K562 (cell line): ENCODE results near the gene MZB1. TPM values are rescaled to one million over a fixed set of nuclear protein-coding genes. Genes with fewer than 3 reads are reported as not detected.

Experiments
- ATAC-seq: fragments of 200-7000 bp; cut with Tn5 transposase; 3 replicates; pipeline ENCODE4 v1.9.1; 2020; ENCODE audit warnings: moderate library complexity
- BruUV-seq: library from RNA; stranded (reverse); fragments of 400-500 nt; replicated peaks from 2 replicates; lab custom pipeline; 2021; lab: Mats Ljungman, UMichigan
- CTCF ChIA-PET: fragments of 300-600 bp; formaldehyde crosslinking; extraction: SDS; loops from one replicate; lab custom pipeline; 2021; ENCODE audit warnings: low intra/inter-chr PET ratio; lab: Yijun Ruan, JAX
- POLR2A ChIA-PET: fragments of 300-600, 350-650 bp; sonication (Branson Sonifier 250); formaldehyde crosslinking; extraction: SDS; loops from one replicate; lab custom pipeline; 2021; ENCODE audit warnings: antibody characterized with exemption, inconsistent platforms; lab: Yijun Ruan, JAX
- DNase-seq, 4 experiments: peaks; one replicate each; pipeline versions ENCODE4 v3.0.0 to v3.0.0-alpha.2; 2011 to 2018; ENCODE audit warnings: low spot score in 3 of 4, mixed read lengths in 3 of 4; ENCODE audit errors: extremely low read depth in 1 of 4
- FAIRE-seq: peaks from 2 replicates; lab custom pipeline; 2011; peaks lifted over from hg19 to GRCh38; lab: Jason Lieb, UNC
- H2AFZ ChIP-seq: 2 replicates; pipeline ENCODE4 v1.6.0; 2011; ENCODE audit warnings: low read depth, low read length, control low read depth, inconsistent platforms
- H3K27ac ChIP-seq: fragments of 200-600 bp; 3 replicates; pipeline ENCODE4 v1.8.0; 2011; ENCODE audit warnings: low read depth, mild to moderate bottlenecking, control low read depth, inconsistent platforms, low read length, moderate library complexity, mixed read lengths; ENCODE audit errors: extremely low read depth
- H3K27me3 ChIP-seq, 2 experiments: fragments of 300-600 bp in 1 of 2; 2 replicates in 1 of 2; 3 replicates in 1 of 2; pipeline versions ENCODE4 v1.6.0 to v1.8.0; 2011; ENCODE audit warnings: inconsistent platforms in 2 of 2, low read length in 2 of 2, mild to moderate bottlenecking in 1 of 2, mixed read lengths in 1 of 2, moderate library complexity in 1 of 2; ENCODE audit not compliant: control insufficient read depth in 2 of 2, insufficient read depth in 2 of 2
- H3K36me3 ChIP-seq: fragments of 300-600 bp; 3 replicates; pipeline ENCODE4 v1.8.0; 2011; ENCODE audit warnings: mild to moderate bottlenecking, low read length, inconsistent platforms; ENCODE audit not compliant: control insufficient read depth, insufficient read depth
- H3K4me1 ChIP-seq, 2 experiments: fragments of 200-600 bp in 1 of 2; replicated peaks in 1 of 2; 2 replicates in 1 of 2; 3 replicates in 1 of 2; pipeline versions ENCODE4 v1.5.1 to v1.8.0; 2011; ENCODE audit warnings: inconsistent platforms in 2 of 2, low read length in 2 of 2, mild to moderate bottlenecking in 1 of 2, mixed read lengths in 1 of 2, moderate library complexity in 1 of 2; ENCODE audit not compliant: control insufficient read depth in 2 of 2, insufficient read depth in 2 of 2
- H3K4me2 ChIP-seq: 2 replicates; pipeline ENCODE4 v1.6.1; 2011; ENCODE audit warnings: low read length, control low read depth, inconsistent platforms, mixed read lengths; ENCODE audit not compliant: insufficient read depth
- H3K4me3 ChIP-seq: fragments of 200-600 bp; sonication (generic), shearing (Covaris generic); 2 replicates; pipeline ENCODE4 v1.5.1; 2016; ENCODE audit warnings: control low read depth, inconsistent platforms
- H3K79me2 ChIP-seq: fragments of 200-600 bp; 3 replicates; pipeline ENCODE4 v1.8.0; 2011; ENCODE audit warnings: low read length, inconsistent platforms; ENCODE audit not compliant: control insufficient read depth, insufficient read depth
- H3K9ac ChIP-seq, 2 experiments: 2 replicates each; pipeline versions ENCODE4 v1.6.0 to v1.6.1; 2011; ENCODE audit warnings: low read depth in 2 of 2, low read length in 2 of 2, control low read depth in 1 of 2, inconsistent platforms in 1 of 2, mild to moderate bottlenecking in 1 of 2, mixed read lengths in 1 of 2; ENCODE audit not compliant: insufficient read depth in 1 of 2
- H3K9me1 ChIP-seq: one replicate; pipeline ENCODE4 v1.6.0; 2011; ENCODE audit warnings: inconsistent platforms, mild to moderate bottlenecking, low read length, moderate library complexity; ENCODE audit not compliant: control insufficient read depth, insufficient read depth
- H3K9me3 ChIP-seq: replicated peaks from 2 replicates; pipeline ENCODE4 v1.5.1; 2011; ENCODE audit warnings: low read depth, low read length, inconsistent platforms; ENCODE audit not compliant: control insufficient read depth, insufficient read depth
- H4K20me1 ChIP-seq: replicated peaks from 2 replicates; pipeline ENCODE4 v1.6.1; 2011; ENCODE audit warnings: low read length, inconsistent platforms, mixed read lengths; ENCODE audit not compliant: control insufficient read depth, insufficient read depth
- CC2D1A ChIP-seq: fragments of 450-650 bp; IDR thresholded peaks from 2 replicates; pipeline ENCODE4 v1.6.1; 2017; ENCODE audit warnings: mild to moderate bottlenecking
- ESRRB ChIP-seq: fragments of 250-450 bp; sonication (Bioruptor Pico); IDR thresholded peaks from 2 replicates; pipeline ENCODE4 v1.5.0; 2020; ENCODE audit warnings: mild to moderate bottlenecking, moderate library complexity, borderline replicate concordance
- IRF2 ChIP-seq: sonication (generic); formaldehyde crosslinking; IDR thresholded peaks from 2 replicates; pipeline ENCODE4 v1.8.1; 2022; ENCODE audit warnings: mild to moderate bottlenecking, missing genetic modification reagents
- PML ChIP-seq: IDR thresholded peaks from 2 replicates; pipeline ENCODE4 v1.6.1; 2012; ENCODE audit warnings: low read length, inconsistent platforms
- PRDM10 ChIP-seq: fragments of 450-650 bp; IDR thresholded peaks from 2 replicates; pipeline ENCODE4 v1.6.1; 2018; ENCODE audit not compliant: partially characterized antibody
- RBM34 ChIP-seq: fragments of 200-400 bp; formaldehyde crosslinking; IDR thresholded peaks from 2 replicates; pipeline ENCODE4 v1.6.1; 2018; ENCODE audit warnings: low read length, borderline replicate concordance; ENCODE audit not compliant: insufficient read depth
- ZC3H11A ChIP-seq: IDR thresholded peaks from 2 replicates; pipeline ENCODE4 v1.6.1; 2012; ENCODE audit warnings: low read depth, low read length, improper control_type of control experiment
- ZNF224 ChIP-seq: sonication (generic); formaldehyde crosslinking; IDR thresholded peaks from 2 replicates; pipeline ENCODE4 v1.8.0; 2022; ENCODE audit warnings: mild to moderate bottlenecking, missing genetic modification reagents
- ZNF23 ChIP-seq: fragments of 250-450 bp; sonication (Bioruptor Pico); IDR thresholded peaks from 2 replicates; pipeline ENCODE4 v1.4.0; 2020; ENCODE audit warnings: mild to moderate bottlenecking
- WGBS: fragments of 100-300 bp; shearing (Covaris generic); methylation state at CpG from one replicate; pipeline ENCODE4 v1.1.6; 2016; ENCODE audit warnings: low coverage, mixed read lengths; ENCODE audit not compliant: insufficient coverage; ENCODE audit errors: missing lambda C conversion rate; 5-methylcytosine and 5-hydroxymethylcytosine counted together
- in situ Hi-C: fragments of 300-500 bp; cut with MboI; formaldehyde crosslinking; loops from 4 replicates; pipeline ENCODE4 v1.15.0; 2018; ENCODE audit warnings: inconsistent platforms, mixed read lengths
- intact Hi-C: fragments of 100-400 bp; cut with micrococcal nuclease; formaldehyde crosslinking; loops from 2 replicates; pipeline ENCODE4 v1.14.2; 2022
- polyA plus RNA-seq, 8 experiments: library from polyadenylated mRNA; depleted of rRNA in 4 of 8; stranded (reverse) in 5 of 8; unstranded in 3 of 8; fragments of >200 nt; fragmentation: Nextera tagmentation in 2 of 8; fragmentation: Illumina TruSeq in 1 of 8; extraction: Ambion mirVana in 2 of 8; extraction: Trizol in 1 of 8; gene quantifications; 2 replicates each; pipeline versions ENCODE4 v1.2.1 to v1.2.3, GENCODE V29; 2011 to 2014; ENCODE audit warnings: inconsistent platforms in 1 of 8, missing spikeins in 1 of 8
- total RNA-seq, 7 experiments: library from RNA; depleted of rRNA in 6 of 7; stranded (reverse); fragments of >200 nt in 6 of 7; fragmentation: Illumina TruSeq in 2 of 7; extraction: Trizol in 2 of 7; gene quantifications; 2 replicates each; pipeline versions ENCODE4 v1.2.1 to v1.2.3, GENCODE V29; 2011 to 2021; ENCODE audit warnings: low replicate concordance in 1 of 7

MZB1 gene
- total and polyA plus RNA-seq, 9 of the 15 experiments (the other 6 are each of a cell fraction or from before 2014, with no cell fraction given), result 0.13 to 0.31 TPM; not detected in 7

- no peak for DNase-seq
- no peaks in the 10 kb centered on the region for H3K9me1 ChIP-seq
- in situ Hi-C loops, result no loop called here
- no peak overlapping the region for H3K4me2 ChIP-seq
- intact Hi-C loops, result no loop called here
- no peaks in the 10 kb centered on the region for H3K9me3 ChIP-seq
- no peaks in the 10 kb centered on the region for H3K27me3 ChIP-seq
- ChIA-PET POLR2A (interaction anchor here (1.2 to 1.7 kb wide), 3 partner anchors 9 to 16 kb away, joined by 3 to 5 read pairs (median 3); no protein-coding TSS in a partner anchor), CTCF (no interaction called here)
- no peak overlapping the region for H2AFZ ChIP-seq
- no peaks in the 10 kb centered on the region for H3K79me2 ChIP-seq
- no peak overlapping the region for H3K9ac ChIP-seq
- 77% methylated on average over 3 of the region's 3 CpGs for WGBS
- peaks cover 11 to 17% of the 10 kb centered on the region in 2 experiments for H3K4me1 ChIP-seq
- H3K36me3 ChIP-seq, result no peaks in the 10 kb centered on the region
- BruUV-seq, result no TSS peak
- H4K20me1 ChIP-seq, result no peaks in the 10 kb centered on the region
- FAIRE-seq, result no peak
- ATAC-seq, result no peak
- no peak overlapping the region for H3K4me3 ChIP-seq
- TF ChIP-seq ESRRB (no peak), CC2D1A (no peak), IRF2 (CRISPR knock-in tag) (no peak), PML (no peak), ZNF224 (CRISPR knock-in tag) (no peak), PRDM10 (no peak), ZC3H11A (no peak), ZNF23 (CRISPR knock-in tag) (no peak), RBM34 (no peak)
- H3K27ac ChIP-seq, result no peak overlapping the region
These were observed 46.0 kb upstream of the MZB1 start for GRCh38 chr5:139435676-139436075.
